Measurements from ENCODE around the gene AURKB. TPM values are rescaled to one million over a fixed set of nuclear protein-coding genes. Genes with fewer than 3 reads are reported as not detected.
A peak's percentile ranks its signal among the peaks of the same experiment; 100 is the strongest.

The AURKB gene
- total and polyA plus RNA-seq, 2 of the 13 experiments (the other 11 are each of a cell fraction or from before 2014, with no cell fraction given), result 29.5 to 75.3 TPM

GRCh38 chr17:8173056-8173870, 37.1 kb downstream of the AURKB start (continued):
- TF ChIP-seq HOXA9 (CRISPR knock-in tag; IDR thresholded peaks at IDR 0.05; ENCODE audit: borderline replicate concordance), result peak; percentile 90; the same call in 1 of the 2 replicates
- 0 out of 2 replicates have a peak, but pooled peaks have one; percentile 11 for TF ChIP-seq ZBTB42 (CRISPR knock-in tag; IDR thresholded peaks at IDR 0.05)
- TF ChIP-seq ZNF318 (CRISPR knock-in tag; IDR thresholded peaks at IDR 0.05), result peak; percentile 87
- TF ChIP-seq FOXO1 (CRISPR knock-in tag; IDR thresholded peaks at IDR 0.05), result peak; percentile 66
- TF ChIP-seq SMAD9 (CRISPR knock-in tag; IDR thresholded peaks at IDR 0.05), result no peak
- no peak for TF ChIP-seq KDM5B (CRISPR knock-in tag; IDR thresholded peaks at IDR 0.05; ENCODE audit: borderline replicate concordance)
- peak; percentile 98; the same call in 1 of the 2 replicates for TF ChIP-seq NCOA5 (CRISPR knock-in tag; IDR thresholded peaks at IDR 0.05)
- peak; percentile 98 for TF ChIP-seq PHF5A (CRISPR knock-in tag; IDR thresholded peaks at IDR 0.05; ENCODE audit: low read depth, unreplicated experiment)
- TF ChIP-seq, protein P1, sequence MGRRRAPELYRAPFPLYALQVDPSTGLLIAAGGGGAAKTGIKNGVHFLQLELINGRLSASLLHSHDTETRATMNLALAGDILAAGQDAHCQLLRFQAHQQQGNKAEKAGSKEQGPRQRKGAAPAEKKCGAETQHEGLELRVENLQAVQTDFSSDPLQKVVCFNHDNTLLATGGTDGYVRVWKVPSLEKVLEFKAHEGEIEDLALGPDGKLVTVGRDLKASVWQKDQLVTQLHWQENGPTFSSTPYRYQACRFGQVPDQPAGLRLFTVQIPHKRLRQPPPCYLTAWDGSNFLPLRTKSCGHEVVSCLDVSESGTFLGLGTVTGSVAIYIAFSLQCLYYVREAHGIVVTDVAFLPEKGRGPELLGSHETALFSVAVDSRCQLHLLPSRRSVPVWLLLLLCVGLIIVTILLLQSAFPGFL (CRISPR knock-in tag; IDR thresholded peaks at IDR 0.05), result peak; percentile 47; the same call in 1 of the 2 replicates
- TF ChIP-seq SP5 (CRISPR knock-in tag; IDR thresholded peaks at IDR 0.05; ENCODE audit: borderline replicate concordance, low read depth), result peak; percentile 50; the same call in 1 of the 2 replicates
- peak; percentile 87; the same call in 1 of the 2 replicates for TF ChIP-seq FOXK1 (CRISPR knock-in tag; IDR thresholded peaks at IDR 0.05; ENCODE audit: borderline replicate concordance, low read depth)
- no peak for TF ChIP-seq RBAK (CRISPR knock-in tag; IDR thresholded peaks at IDR 0.05)
- TF ChIP-seq MXD3 (CRISPR knock-in tag; IDR thresholded peaks at IDR 0.05), result peak; percentile 67; the same call in 1 of the 2 replicates
- TF ChIP-seq ELF1 (CRISPR knock-in tag; IDR thresholded peaks at IDR 0.05), result peak; percentile 73
- TF ChIP-seq TOPORS (CRISPR knock-in tag; IDR thresholded peaks at IDR 0.05), result peak; percentile 92
- peak; percentile 98 for TF ChIP-seq DNMT3B (CRISPR knock-in tag; conservative IDR thresholded peaks at IDR 0.05)
- peak; percentile 77 for TF ChIP-seq ZNF652 (CRISPR knock-in tag; IDR thresholded peaks at IDR 0.05; ENCODE audit: borderline replicate concordance, low read depth)
- peak; percentile 98; the same call in 1 of the 2 replicates for TF ChIP-seq ZNF597 (CRISPR knock-in tag; IDR thresholded peaks at IDR 0.05)
- TF ChIP-seq GABPB1 (CRISPR knock-in tag; IDR thresholded peaks at IDR 0.05), result peak; percentile 58

Measured in HepG2 (cell line).